Thyroid gland (tissue), 4 donors: ENCODE data around the gene DHX34.

Experiments
- POLR2A ChIP-seq, 2 donors: fragments of 450-650 bp; IDR thresholded peaks; one replicate each; pipeline ENCODE4 v1.6.1; 2017; ENCODE audit warnings: antibody characterized with exemption in 2 of 2, mild to moderate bottlenecking in 2 of 2, moderate library complexity in 1 of 2
- TF ChIP-seq, protein P1 (sequence below), 6 experiments: fragments of 200-600 bp in 3 of 6; fragments of 450-650 bp in 3 of 6; sonication (generic) in 3 of 6; IDR thresholded peaks; one replicate each; pipeline ENCODE4 v1.5.1; 2016 to 2019; ENCODE audit warnings: antibody characterized with exemption in 6 of 6, mild to moderate bottlenecking in 2 of 6, inconsistent platforms in 1 of 6, moderate library complexity in 1 of 6

DNA sequence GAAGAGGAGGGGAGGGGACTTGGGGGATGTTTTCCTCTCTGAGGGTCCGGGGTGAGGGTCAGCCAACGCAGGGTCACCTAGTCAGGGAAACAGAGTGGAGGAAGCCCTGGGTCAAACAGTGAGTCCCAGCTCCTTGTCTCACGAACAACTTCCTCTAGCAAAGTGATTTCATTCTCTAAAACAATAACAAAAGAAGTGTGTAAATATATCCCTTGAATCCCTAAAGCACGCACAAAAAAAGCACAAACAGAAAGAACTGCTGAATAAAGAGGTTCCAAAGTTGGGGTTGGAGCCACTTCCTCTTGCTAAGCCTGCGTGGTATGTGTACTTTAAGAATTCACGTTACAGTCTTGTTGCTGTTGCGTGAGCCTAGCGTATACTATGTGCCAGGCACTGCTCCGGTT is 18.6 kb upstream of the DHX34 start:
- no peak for TF ChIP-seq POLR2A (IDR thresholded peaks at IDR 0.05)
- TF ChIP-seq, protein P1, sequence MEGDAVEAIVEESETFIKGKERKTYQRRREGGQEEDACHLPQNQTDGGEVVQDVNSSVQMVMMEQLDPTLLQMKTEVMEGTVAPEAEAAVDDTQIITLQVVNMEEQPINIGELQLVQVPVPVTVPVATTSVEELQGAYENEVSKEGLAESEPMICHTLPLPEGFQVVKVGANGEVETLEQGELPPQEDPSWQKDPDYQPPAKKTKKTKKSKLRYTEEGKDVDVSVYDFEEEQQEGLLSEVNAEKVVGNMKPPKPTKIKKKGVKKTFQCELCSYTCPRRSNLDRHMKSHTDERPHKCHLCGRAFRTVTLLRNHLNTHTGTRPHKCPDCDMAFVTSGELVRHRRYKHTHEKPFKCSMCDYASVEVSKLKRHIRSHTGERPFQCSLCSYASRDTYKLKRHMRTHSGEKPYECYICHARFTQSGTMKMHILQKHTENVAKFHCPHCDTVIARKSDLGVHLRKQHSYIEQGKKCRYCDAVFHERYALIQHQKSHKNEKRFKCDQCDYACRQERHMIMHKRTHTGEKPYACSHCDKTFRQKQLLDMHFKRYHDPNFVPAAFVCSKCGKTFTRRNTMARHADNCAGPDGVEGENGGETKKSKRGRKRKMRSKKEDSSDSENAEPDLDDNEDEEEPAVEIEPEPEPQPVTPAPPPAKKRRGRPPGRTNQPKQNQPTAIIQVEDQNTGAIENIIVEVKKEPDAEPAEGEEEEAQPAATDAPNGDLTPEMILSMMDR (IDR thresholded peaks at IDR 0.05), result no peak
